Prostate gland (tissue), 2 donors: ENCODE data around the gene OPN3.

Experiments used
- CTCF ChIP-seq, 4 experiments: fragments of 200-600 bp in 2 of 4; fragments of 450-650 bp in 2 of 4; sonication (generic) in 2 of 4; IDR thresholded peaks; 1 replicate in 3 of 4; 2 replicates in 1 of 4; pipeline ENCODE4 v1.5.1; 2016 to 2019; ENCODE audit warnings: antibody characterized with exemption in 4 of 4, mild to moderate bottlenecking in 2 of 4, moderate library complexity in 2 of 4
- POLR2A ChIP-seq: fragments of 450-650 bp; IDR thresholded peaks from one replicate; pipeline ENCODE4 v1.6.1; 2016; ENCODE audit warnings: antibody characterized with exemption, mild to moderate bottlenecking
- POLR2AphosphoS5 ChIP-seq: sonication (generic); formaldehyde crosslinking; IDR thresholded peaks from one replicate; pipeline ENCODE4 v1.6.1; 2017; ENCODE audit warnings: antibody characterized with exemption

- TF ChIP-seq CTCF (IDR thresholded peaks at IDR 0.05): no peak
- TF ChIP-seq POLR2A: no peak
- no peak for TF ChIP-seq POLR2AphosphoS5
Observed at GRCh38 chr1:241652012-241652411, 11.8 kb upstream of the OPN3 start, which contains the start of gene WDR64.
